ENCODE data around the gene LRFN3.
A peak's percentile ranks its signal among the peaks of the same experiment; 100 is the strongest.
"Not testable (repeated sequence)": the region's sequence is repeated elsewhere in the genome, so short reads cannot be mapped to it uniquely, and the experiment has no call there.

LRFN3 gene

DNA sequence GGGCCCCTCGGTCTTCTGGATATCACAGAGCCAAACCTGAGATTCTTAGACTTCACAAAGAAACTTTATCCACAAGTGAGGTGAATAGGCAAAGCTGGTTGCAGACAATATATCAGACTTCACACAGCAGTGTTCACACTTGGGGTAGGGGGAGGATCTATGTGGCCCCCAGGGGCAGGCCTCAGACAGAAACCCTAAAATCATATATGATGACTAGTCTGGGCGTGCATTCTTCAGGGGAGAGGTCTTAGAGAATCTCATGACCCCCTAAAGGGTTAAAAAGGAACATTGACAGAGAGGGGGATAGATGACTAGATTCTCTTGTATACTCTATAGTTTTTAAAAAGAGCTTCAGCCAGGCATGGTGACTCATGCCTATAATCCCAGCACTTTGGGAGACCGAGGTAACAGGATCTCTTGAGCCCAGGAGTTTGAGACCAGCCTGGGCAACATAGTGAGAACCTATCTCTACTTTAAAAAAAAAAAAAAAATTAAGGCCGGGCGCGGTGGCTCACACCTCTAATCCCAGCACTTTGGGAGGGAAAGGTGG lies 30.9 kb upstream of the LRFN3 start:
- no peak for DNase-seq

DNA sequence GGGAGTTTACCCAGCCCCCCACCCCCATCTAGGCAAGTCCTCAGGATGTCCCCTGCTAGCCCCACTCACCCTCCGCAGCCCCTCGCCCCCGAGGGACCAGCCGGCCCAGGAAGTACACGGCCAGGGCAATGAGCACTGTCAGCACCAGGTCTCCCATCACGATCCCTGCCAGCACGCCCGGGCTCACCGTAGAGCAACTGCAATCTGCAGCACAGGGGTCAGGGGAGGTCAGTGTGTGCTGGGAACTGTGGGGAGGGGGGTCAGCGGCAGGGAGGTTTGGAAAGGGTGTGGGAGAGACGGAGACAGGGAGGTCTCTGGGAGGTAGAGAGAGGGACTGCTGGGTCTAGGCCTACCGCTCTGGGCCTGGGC lies 28.8 kb upstream of the LRFN3 start:
- DNase-seq = no peak

DNA sequence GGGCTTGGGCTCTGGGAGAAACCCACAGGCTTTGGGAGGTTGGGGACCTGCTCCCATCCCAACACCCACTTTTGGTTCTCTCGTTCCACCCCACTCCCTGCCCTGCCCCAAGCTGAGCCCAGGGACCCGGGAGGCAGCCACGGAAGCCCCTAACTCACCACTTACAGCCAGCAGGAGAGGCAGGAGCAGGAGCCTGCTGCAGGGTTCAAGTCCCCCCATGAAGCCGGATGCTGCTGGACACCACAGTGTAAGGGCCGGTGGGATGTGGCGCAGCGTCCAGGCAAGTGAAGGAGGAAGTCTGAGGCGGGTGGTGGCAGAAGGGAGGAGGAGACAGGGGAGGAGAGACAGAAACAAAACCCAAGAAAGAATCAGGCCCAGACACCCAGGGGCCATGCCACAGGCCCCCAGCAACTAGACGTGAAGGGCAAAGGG lies 28.1 kb upstream of the LRFN3 start, which contains the start of gene TYROBP:
Gene TYROBP, minus strand, starts transcription at position 286 of the 432 bp plus-strand sequence. Its CDS starts 67 bp downstream, at position 219.
- no peak for DNase-seq

DNA sequence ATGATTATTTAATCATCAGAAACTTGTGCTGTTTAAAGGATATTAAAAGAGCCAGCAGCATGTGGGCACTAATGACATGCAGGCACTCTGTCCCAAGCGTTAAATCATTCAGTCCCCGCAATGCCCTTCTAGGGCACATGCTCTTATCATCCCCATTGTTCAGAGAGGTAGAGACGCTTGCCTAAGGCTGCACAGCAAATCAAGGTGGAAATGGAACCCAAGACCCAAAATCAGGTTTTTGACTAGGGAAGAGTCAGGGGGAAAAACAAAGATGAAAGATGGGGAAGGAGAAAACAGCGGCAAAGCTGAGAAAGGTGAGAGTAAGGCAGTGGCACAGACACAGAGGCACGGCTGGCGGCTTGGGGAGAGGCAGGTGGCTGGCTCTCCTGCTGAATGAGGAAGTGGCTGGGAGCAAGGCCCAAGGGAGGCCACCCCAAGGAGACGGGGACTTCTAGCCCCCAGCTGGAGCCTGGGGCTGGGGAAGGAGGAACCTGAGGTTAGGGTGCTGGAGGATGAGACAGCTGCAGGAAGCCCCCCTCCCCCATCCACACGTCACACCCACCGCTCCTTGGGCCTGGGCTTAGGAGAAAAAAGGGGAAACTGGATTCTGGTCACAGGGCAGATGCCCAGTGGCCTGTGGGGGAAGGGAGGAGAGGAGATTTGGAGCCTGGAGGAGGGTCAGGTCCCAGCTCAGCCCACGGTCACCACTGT lies 27.0 kb upstream of the LRFN3 start:
- no peak for DNase-seq

DNA sequence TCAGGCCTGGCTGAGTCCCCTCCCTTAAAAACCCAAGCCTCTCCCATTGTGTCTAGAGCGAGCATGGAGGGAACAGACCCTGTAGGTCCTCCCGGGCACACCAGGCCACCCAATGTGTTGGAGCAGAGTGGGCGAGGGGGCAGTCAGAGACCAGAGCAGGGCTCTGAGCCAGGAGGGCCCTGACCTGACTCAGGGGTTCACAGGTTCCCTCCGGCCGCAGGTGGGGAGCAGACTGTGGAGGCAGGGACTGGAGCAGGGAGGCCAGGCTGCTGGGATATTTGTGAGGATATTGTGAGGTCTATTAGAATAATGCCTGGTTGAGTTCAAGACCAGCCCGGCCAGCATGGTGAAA lies 26.5 kb upstream of the LRFN3 start:
- DNase-seq = no peak

DNA sequence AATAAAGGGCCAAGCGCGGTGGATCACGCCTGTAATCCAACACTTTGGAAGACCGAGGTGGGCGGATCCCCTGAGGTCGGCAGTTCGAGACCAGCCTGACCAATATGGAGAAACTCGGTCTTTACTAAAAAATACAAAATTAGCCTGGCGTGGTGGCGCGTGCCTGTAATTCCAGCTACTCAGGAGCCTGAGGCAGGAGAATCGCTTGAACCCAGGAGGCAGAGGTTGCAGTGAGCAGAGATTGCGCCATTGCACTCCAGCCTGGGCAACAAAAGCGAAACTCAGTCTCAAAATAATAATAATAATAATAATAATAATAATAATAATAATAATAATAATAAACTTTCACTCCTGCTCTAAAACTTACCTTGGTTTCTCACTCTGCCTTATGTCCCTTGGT lies 25.8 kb upstream of the LRFN3 start:
- DNase-seq = not testable (repeated sequence)

DNA sequence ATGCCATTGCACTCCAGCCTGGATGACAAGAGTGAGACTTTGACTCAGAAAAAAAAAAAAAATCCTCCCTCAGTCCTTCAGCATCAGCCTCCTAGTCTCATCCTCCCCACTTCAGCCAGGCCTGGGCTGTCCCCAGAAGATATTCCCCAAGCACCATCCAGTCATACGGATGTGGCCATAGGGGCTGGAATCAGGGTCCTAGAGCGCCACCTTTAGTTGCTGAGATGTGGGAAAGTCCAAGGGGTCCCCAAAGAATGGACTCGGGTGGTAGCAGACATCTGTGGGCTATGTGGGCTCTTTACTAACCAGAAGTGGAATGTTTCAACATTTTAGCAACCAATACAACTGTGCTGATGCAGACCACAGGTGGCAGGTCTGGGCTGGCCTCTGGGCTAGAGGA lies 25.0 kb upstream of the LRFN3 start:
- no peak for DNase-seq

DNA sequence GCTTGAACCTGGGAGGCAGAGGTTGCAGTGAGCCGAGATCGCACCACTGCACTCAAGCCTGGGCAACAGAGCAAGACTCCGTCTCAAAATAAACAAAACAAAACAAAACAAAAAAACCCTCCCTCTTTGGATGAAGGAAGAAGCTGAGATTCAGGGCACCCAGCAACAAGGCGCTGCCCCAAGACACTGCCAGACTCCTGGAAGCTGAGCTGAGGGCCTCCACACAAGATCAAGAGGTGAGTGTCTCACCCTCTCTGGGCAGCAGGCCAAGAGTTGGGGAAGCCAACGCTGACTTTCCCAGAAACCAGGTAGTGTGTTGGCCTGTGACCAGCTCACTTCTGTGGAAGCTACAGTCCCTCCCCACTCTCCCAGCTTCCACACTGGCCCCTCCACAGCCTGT lies 24.4 kb upstream of the LRFN3 start:
- peak; percentile 58 for DNase-seq

DNA sequence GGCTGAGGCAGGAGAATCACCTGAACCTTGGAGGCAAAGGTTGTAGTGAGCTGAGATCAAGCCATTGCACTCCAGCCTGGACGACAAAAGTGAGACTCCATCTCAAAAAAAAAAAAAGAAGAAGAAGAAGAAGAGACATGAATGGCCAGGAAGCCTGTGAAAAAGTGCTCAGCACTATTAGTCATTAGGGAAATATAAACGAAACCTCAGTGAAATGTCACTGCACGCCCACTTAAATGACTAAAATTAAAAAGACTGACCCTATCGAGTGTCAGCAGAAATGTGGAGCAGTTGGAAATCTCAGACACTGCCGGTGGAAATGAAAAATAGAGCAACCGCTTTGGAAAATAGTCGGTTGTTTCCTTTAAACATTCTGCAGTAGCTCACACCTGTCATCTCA lies 22.6 kb upstream of the LRFN3 start:
- no peak for DNase-seq

DNA sequence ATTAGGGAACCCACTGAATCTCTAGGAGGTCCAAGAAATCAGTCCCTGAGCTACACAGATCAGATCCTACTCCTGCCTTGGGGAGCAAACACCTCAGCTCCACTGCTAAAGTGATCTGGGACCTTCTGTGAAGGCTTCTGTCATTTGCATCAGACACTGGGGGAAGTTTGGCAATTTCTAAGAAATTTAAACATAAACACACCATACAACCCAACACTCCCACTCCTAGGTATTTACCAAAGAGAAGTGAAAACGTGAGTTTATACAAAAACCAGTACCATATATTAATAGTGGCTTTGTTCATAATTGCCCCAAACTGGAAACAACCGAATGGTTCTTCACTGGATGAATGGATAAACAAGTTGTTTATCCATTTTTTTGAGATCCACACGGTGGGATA lies 20.7 kb upstream of the LRFN3 start:
- no peak for DNase-seq

DNA sequence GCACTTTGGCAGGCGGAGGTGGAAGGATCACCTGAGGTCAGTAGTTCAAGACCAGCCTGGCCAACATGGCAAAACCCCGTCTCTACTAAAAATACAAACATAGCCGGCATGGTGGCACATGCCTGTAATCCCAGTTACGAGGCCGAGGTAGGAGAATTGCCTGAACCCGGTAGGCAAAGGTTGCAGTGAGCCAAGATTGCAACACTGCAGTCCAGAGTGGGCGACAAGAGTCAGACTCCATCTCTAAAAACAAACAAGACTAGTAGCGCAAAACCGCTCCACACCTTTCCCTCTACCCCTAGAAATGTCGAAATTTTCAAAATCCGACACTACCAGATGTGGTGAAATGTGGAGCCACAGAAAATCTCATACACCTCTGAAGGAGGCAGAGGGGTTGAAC lies 16.9 kb upstream of the LRFN3 start:
- DNase-seq = no peak

DNA sequence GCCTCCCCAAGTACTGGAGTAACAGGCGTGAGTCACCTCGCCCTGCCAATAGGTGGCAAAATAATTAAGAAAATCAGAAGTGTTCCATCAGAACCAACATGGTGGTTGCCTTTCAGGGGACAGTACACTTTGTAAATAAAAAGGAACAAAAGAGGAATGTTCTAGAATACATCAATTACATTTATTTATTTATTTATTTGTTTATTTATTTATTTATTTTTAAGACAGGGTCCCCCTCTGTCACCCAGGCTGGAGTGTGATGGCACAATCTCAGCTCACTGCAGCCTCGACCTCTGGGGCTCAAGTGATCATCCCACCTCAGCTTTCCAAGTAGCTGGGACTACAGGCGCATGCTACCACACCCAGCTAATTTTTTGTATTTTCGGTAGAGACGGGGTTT lies 15.2 kb upstream of the LRFN3 start:
- no peak for DNase-seq

DNA sequence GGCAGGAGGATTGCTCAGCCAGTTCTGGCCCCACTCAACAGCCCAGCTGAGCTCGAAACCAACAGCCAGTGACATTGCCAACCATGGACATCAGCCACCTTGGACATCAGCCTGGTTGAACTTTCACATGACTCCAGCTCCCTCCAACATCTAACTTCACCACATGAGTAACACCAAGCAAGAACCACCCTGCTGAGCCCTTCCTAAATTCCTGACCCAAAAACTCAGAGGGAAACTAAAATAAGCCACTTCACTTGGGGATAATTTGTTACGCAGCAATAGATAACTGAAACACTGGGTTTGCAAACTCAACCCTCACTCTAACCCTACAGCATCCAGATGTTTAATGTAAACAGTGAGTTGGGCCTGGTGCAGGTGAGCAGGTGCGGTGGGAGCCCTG lies 10.7 kb upstream of the LRFN3 start:
- no peak for DNase-seq

DNA sequence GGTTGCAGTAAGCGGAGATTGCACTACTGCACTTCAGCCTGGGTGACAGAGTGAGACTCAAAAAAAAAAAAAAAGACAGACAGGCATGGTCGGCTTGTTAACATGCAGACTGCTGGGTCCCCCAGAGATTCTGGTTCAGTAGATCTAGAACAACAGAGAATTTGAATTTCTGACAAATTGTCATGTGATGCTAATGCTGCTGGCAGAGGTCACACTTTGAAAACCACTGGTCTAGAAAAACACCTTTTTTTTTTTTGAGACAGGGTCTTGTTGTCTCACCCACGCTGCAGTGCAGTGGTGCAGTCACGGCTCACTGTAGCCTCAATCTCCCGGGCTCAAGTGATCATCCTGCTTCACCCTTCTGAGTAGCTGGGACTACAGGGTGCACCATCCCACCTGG lies 7.7 kb upstream of the LRFN3 start:
- DNase-seq = no peak

DNA sequence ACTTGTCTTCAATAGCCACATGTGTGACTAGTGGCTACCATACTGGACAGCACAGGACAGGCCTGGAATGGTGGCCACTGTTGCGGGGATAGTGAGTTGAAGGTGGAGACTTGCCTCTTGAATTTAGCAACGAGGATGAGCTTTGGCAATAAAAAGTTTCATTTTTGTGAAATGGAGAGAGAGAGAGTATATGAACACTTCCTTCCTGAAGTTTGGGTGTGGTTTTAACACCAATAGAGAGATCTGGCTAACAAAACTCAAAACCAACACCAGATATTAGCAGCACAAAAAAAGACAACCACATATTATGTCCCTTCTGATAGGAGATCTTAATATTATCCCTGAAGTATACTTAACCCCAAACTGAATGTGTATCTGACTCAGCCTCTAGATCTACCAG lies 6.3 kb upstream of the LRFN3 start:
- DNase-seq = no peak

DNA sequence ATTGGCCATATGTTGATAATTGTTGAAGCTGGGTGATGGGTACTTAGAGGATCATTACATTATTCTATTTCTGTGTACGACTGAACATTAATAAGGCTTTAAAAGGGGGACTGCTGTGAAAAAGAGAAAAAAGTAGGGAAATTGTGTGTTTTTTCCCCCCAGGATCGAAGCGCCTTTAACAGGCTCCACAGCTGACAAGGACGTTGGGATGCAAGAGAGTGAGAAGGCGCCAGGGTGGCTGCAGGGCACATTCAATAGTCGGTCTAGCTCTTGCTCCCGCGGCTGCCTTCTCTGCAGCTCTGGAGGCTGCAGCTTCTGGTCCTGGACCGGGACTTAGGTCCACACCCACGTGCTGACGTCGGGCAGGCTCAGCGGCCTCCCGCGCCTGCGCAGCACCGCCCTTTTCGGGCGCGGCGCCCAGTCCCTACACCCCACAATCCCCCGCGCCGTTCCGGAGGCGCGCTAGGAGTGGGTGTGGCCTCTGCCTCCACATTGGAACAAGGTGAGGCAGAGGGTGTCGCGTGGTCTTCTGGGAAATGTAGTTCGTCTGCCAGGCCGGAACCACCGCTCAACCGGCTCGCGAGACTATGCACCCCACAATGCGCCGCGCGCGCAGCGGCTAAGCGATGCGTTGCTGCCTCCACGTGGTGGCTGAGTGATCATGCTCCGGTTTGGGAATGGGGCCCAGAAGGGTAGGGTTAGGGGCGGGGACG lies 4.9 kb upstream of the LRFN3 start:
- DNase-seq = peak; percentile 98

DNA sequence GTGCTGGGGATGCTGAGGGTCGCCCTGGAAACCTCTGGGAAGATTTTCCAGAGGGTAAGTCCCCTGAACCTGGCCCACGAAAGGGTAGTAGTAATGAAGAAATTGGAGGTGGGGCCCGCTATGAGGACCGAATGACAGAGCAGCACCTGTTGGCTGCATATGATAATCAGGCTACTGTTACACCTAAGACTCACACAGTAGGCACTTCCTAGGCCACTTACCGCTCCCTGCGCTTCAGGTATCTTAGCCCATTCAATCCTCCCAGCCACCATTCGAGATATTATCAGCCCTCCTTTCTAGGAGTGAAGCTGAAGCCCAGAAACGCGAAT lies 4.3 kb upstream of the LRFN3 start:
- no peak for DNase-seq

DNA sequence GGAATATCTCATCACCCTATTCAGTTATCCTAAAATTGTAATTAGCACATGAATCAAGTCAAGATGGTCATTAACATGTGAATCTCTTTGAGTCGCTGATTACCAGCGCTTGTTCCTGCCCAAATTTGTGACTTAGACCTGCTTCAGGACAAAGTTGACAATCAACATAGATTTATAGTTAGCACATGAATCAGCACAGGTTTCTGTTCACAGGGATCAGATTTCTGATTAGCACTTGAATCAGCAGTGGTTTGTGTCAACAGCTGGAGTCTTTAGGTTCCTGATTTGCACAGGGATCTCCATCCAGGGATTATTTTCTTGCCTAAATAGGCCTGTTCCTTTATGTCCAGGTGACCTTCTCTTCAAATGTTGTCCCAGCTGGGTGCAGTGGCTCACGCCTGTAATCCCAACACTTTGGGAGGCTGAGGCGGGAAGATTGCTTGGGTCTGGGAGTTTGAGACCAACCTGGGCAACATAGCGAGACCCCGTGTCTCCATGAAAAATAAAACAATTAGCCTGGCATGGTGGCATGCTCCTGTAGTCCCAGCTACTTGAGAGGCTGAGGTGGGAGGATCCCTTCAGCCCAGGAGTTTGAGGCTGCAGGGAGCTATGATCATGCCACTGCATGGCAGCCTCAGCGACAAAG lies 3.8 kb upstream of the LRFN3 start:
- no peak for DNase-seq

DNA sequence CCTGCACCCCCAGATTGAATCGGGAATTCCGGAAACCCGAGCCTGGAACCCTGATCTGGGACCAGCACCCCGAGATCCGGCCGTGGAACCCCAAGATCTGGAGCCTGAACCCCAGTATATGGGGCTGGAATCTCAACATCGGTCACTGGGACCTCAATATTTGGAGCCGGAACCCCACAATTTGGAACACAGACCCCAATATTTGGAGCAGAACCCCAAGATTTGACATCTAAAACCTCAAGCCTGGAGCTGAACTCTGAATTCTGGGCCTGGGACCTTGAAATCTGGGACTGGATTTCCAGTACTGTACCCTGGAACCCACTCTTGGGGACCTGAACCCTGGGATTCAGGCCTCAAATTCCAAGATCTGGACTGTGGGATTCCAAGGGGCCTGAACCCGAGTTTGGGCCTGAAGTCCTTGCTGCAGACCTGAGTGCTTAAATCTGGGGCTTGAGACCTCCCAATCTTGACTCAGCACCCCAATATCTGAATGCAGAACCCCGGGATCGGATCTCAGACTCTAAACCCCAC lies 629 bp downstream of the LRFN3 start:
- no peak for DNase-seq

DNA sequence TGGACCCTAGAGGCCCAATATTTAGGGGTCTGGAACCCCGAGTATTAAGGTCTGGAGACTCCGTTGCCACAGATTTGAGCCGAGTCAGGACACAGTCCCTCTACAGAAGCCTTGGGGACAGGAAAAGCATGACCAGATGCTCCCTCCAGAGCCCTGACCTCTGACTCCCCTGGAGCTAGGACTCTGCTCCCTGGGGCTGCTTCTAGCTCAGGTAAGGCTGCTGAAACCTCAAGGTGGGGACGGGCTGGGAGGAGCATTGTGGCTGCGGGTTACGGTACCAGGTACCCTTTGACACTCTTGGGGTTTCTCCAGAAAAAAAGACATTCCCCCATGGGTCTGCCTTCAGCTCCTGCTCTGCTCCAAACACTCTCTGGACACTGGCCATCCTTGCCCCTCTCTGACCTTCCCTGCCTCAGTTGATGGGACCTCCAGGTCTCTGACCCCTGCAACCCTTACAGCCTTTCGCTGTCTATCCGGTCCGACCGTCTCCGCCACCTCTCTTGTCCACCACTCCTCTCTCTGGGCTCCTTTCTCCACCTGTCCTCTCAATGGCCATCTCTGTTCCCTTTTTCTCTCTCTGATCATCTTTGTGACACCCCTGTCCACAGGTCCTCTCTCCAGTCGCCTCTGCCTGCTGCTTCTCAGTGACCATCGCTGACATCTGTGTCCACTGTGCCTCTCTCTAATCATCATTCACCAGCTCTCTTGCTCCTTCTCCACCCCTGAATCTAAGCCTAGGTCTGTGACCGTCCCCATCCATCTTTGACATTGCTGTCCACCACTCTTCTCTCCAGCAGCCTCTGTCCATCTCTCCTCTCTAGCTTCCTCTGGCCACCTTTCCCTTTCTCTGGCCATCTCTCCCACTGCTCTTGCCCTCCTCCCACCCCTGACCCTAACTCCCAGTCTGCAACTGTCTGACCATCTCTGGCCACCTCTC lies 1.4 kb downstream of the LRFN3 start:
- DNase-seq = no peak

DNA sequence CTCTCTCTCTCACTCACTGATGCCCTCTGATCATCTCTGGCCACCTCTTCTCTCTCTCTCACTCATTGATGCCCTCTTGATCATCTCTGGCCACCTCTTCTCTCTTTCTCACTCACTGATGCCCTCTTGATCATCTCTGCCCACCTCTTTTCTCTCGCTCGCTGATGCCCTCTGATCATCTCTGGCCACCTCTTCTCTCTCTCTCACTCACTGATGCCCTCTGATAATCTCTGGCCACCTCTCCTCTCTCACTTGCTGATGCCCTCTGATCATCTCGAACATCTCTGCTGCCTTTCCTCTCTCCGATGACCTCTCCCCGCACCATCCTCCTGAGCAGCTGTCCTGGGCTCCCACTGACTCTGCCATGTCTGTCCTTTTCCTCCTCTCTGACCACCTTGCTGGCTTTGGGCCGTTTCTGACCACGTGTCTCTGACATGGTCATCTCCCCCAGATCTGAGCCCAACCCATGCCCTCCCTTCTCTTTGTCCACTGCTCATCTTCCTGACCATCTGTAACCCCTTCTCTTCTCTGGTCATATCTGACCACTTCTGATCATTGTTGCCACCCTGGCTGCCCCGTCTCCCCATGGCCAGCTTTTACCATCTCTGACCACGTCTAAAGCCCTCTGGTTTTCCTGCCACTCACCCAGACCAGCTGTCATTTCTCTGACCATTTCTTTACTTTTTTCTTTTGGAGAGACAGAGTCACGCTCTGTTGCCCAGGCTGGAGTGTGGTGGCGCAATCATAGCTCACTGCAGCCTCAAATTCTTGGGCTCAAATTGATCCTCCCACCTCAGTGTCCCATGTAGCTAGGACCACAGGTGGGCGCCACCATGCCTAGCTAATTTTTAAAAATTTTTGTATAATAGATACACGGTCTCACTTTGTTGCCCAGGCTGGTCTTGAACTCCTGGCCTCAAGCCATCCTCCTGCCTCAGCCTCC lies 2.4 kb downstream of the LRFN3 start:
- DNase-seq = no peak

Data from NCI-H226 (cell line).